Testis (tissue), 2 donors: ENCODE results near the gene VAX1.

Source experiments
- POLR2A ChIP-seq: fragments of 450-650 bp; IDR thresholded peaks from one replicate; pipeline ENCODE4 v1.6.1; 2017; ENCODE audit warnings: antibody characterized with exemption, mild to moderate bottlenecking, moderate library complexity
- TF ChIP-seq, protein P1 (sequence below), 3 experiments: fragments of 450-650 bp in 2 of 3; fragments of 200-600 bp in 1 of 3; sonication (generic) in 1 of 3; IDR thresholded peaks; one replicate each; pipeline ENCODE4 v1.5.1; 2016 to 2019; ENCODE audit warnings: antibody characterized with exemption in 3 of 3, mild to moderate bottlenecking in 2 of 3, moderate library complexity in 1 of 3

DNA sequence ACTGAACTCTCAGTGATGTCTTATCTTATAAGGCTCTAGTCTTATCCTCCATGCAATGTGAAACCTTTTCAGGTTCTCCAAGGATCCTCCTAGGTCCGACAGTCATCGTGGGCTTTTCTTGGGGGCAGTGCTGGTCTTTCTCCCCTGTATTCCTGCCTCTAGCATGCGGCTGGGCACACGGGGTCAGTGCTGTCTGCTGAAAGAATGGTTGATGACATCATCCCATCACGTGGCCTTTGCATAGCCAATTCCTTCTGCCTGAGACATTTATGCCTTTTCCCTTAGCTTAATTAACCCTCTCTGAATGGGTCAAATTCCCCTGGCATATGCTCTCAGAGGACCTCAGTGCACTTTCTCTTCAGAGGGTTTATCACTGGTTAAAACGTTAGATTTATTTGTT, 32.2 kb upstream of the VAX1 start:
- TF ChIP-seq, protein P1, sequence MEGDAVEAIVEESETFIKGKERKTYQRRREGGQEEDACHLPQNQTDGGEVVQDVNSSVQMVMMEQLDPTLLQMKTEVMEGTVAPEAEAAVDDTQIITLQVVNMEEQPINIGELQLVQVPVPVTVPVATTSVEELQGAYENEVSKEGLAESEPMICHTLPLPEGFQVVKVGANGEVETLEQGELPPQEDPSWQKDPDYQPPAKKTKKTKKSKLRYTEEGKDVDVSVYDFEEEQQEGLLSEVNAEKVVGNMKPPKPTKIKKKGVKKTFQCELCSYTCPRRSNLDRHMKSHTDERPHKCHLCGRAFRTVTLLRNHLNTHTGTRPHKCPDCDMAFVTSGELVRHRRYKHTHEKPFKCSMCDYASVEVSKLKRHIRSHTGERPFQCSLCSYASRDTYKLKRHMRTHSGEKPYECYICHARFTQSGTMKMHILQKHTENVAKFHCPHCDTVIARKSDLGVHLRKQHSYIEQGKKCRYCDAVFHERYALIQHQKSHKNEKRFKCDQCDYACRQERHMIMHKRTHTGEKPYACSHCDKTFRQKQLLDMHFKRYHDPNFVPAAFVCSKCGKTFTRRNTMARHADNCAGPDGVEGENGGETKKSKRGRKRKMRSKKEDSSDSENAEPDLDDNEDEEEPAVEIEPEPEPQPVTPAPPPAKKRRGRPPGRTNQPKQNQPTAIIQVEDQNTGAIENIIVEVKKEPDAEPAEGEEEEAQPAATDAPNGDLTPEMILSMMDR (IDR thresholded peaks at IDR 0.05), result no peak
- TF ChIP-seq POLR2A, result no peak
